Measurements from ENCODE around the gene NRARP.

The NRARP gene, protein sequence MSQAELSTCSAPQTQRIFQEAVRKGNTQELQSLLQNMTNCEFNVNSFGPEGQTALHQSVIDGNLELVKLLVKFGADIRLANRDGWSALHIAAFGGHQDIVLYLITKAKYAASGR

DNA sequence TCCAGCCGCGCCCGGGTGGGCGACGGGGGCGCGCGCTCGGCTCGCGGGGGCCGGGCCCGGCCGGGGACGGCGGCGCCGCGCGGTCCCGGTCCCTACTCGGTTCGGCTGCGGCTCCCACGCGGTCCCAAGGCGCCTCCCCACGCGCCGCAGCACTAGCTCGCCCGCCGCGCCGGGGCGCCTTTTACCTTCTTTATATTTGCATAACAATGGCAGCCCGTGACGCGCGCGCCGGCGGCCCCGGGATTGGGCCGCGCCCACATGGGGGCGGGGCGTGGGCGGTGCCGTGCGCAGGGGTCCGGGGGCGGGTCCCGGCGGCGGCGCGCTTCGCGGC is at the start of gene NRARP:
NRARP (minus strand) TSS at position 154 of the 331 bp plus-strand sequence. CDS start 343 bp downstream, outside the sequence.
- H3K9ac ChIP-seq (ENCODE audit: low read length), result no peak within 1 kb of the TSS
- TF ChIP-seq, protein P1, sequence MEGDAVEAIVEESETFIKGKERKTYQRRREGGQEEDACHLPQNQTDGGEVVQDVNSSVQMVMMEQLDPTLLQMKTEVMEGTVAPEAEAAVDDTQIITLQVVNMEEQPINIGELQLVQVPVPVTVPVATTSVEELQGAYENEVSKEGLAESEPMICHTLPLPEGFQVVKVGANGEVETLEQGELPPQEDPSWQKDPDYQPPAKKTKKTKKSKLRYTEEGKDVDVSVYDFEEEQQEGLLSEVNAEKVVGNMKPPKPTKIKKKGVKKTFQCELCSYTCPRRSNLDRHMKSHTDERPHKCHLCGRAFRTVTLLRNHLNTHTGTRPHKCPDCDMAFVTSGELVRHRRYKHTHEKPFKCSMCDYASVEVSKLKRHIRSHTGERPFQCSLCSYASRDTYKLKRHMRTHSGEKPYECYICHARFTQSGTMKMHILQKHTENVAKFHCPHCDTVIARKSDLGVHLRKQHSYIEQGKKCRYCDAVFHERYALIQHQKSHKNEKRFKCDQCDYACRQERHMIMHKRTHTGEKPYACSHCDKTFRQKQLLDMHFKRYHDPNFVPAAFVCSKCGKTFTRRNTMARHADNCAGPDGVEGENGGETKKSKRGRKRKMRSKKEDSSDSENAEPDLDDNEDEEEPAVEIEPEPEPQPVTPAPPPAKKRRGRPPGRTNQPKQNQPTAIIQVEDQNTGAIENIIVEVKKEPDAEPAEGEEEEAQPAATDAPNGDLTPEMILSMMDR (IDR thresholded peaks at IDR 0.05; ENCODE audit: low read depth, low read length), result no peak
- TF ChIP-seq EZH2phosphoT487 (IDR thresholded peaks at IDR 0.05; ENCODE audit: low read depth), result no peak
- no peak within 1 kb of the TSS for H3K27ac ChIP-seq (ENCODE audit: low read length)
- H3K9me3 ChIP-seq (ENCODE audit: insufficient read depth, low read length), result no peaks in the 10 kb centered on the region
- H3K4me3 ChIP-seq (ENCODE audit: low read length), result no peak within 1 kb of the TSS
- no peaks in the 10 kb centered on the region for H4K20me1 ChIP-seq (ENCODE audit: insufficient read depth, low read length)
- H3K27me3 ChIP-seq (ENCODE audit: low read depth, low read length), result no peaks in the 10 kb centered on the region
- H3K4me1 ChIP-seq (ENCODE audit: low read length), result peaks cover 30% of the 10 kb centered on the region
- H2AFZ ChIP-seq (ENCODE audit: low read depth, low read length), result no peak within 1 kb of the TSS
- no peaks in the 10 kb centered on the region for H3K36me3 ChIP-seq (replicated peaks; ENCODE audit: low read depth, low read length)
- H3K4me2 ChIP-seq (ENCODE audit: low read length), result no peak within 1 kb of the TSS
- H3K79me2 ChIP-seq (ENCODE audit: low read length), result no peaks in the 10 kb centered on the region

DNA sequence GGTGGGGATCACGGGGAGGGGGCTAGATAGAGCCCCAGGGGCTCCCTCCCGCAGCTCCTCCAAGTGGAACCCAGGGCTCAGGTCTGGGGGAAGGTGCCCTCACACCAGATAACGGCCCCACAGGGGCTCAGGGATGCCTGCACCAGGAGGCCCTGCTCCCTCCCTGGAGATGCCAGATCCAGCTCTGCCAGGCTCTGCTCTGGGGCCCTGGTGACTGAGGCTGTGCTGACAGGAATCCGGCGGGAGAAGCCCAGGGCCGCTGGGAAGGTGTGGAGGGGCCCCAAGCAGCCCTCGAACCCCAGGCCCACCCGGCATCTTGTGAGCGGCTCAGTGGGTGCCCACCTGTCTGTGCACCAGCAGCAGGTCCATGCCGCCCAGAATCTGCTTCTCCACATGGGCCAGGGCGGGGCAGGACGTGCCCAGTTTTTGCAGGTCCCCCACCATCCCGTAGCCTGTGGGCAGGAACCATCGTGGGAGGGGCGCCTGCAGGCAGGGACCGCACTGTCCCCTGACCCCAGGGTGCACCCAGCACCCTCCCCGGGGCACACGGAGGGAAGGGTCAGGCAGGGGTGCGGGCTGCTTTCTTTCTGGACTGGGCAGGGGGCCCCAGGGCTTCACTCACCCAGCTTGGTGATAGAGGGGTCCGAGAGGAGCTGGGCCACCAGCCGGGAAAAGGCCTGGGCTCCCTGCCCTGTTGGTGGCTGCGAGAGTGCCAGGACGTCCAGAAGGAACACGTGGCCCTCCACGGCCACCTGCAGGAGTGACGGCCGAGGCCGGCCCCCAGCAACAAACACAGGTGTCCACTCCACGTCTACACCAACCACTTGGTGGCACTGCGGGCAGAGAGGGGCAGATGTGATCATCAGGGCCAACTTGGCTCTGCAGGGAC is 48.9 kb upstream of the NRARP start:
- H3K4me1 ChIP-seq (ENCODE audit: low read length), result no peaks in the 10 kb centered on the region
- H3K4me2 ChIP-seq (ENCODE audit: low read length), result no peak overlapping the region
- H3K9me3 ChIP-seq (ENCODE audit: insufficient read depth, low read length), result peaks cover 6% of the 10 kb centered on the region; the same call in 1 of the 2 replicates
- H4K20me1 ChIP-seq (ENCODE audit: insufficient read depth, low read length), result no peaks in the 10 kb centered on the region
- H3K9ac ChIP-seq (ENCODE audit: low read length), result no peak overlapping the region
- no peaks in the 10 kb centered on the region for H3K27me3 ChIP-seq (ENCODE audit: low read depth, low read length)
- no peak overlapping the region for H2AFZ ChIP-seq (ENCODE audit: low read depth, low read length)
- no peaks in the 10 kb centered on the region for H3K79me2 ChIP-seq (ENCODE audit: low read length)
- H3K27ac ChIP-seq (ENCODE audit: low read length), result no peak overlapping the region
- no peak overlapping the region for H3K4me3 ChIP-seq (ENCODE audit: low read length)
- TF ChIP-seq, protein P1 (IDR thresholded peaks at IDR 0.05; ENCODE audit: low read depth, low read length), result no peak
- no peaks in the 10 kb centered on the region for H3K36me3 ChIP-seq (replicated peaks; ENCODE audit: low read depth, low read length)

DNA sequence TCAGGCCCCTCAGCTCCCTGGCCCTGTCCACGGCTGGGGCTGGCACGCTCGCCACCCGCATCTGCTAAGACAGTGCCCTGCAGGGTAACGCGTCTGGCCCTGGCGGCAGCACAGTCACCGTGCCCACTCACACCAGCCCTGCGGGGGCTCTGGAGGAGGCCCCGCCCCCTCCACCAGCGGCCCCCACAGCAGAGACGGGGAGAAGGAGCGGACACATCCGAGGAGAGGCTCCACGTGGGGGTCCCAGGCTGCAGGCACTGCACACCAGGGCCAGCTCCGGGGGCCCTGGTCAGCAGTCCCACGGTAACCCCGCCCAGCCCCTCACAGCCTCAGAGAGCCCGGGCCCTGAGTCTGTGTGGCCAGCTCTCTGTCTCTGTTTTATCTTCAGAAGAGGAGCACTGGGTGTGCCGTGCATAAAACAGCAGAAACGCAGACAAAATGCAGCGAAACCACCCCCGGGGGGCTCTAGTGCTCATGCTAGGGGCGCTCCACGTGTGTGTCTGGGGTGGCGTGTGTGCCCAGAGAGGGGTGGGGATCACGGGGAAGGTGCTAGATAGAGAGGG is 47.5 kb upstream of the NRARP start:
- Histone ChIP-seq H3K4me2 (ENCODE audit: low read length) (no peak overlapping the region), H3K36me3 (replicated peaks; ENCODE audit: low read depth, low read length) (no peaks in the 10 kb centered on the region), H3K9ac (ENCODE audit: low read length) (no peak overlapping the region), H3K79me2 (ENCODE audit: low read length) (no peaks in the 10 kb centered on the region), H3K4me3 (ENCODE audit: low read length) (no peak overlapping the region), H3K27ac (ENCODE audit: low read length) (no peak overlapping the region), H3K27me3 (ENCODE audit: low read depth, low read length) (no peaks in the 10 kb centered on the region), H3K4me1 (ENCODE audit: low read length) (no peaks in the 10 kb centered on the region), H4K20me1 (ENCODE audit: insufficient read depth, low read length) (no peaks in the 10 kb centered on the region), H3K9me3 (ENCODE audit: insufficient read depth, low read length) (no peaks in the 10 kb centered on the region), H2AFZ (ENCODE audit: low read depth, low read length) (no peak overlapping the region)
- TF ChIP-seq EZH2phosphoT487 (IDR thresholded peaks at IDR 0.05; ENCODE audit: low read depth), result no peak
- TF ChIP-seq, protein P1 (IDR thresholded peaks at IDR 0.05; ENCODE audit: low read depth, low read length), result no peak

DNA sequence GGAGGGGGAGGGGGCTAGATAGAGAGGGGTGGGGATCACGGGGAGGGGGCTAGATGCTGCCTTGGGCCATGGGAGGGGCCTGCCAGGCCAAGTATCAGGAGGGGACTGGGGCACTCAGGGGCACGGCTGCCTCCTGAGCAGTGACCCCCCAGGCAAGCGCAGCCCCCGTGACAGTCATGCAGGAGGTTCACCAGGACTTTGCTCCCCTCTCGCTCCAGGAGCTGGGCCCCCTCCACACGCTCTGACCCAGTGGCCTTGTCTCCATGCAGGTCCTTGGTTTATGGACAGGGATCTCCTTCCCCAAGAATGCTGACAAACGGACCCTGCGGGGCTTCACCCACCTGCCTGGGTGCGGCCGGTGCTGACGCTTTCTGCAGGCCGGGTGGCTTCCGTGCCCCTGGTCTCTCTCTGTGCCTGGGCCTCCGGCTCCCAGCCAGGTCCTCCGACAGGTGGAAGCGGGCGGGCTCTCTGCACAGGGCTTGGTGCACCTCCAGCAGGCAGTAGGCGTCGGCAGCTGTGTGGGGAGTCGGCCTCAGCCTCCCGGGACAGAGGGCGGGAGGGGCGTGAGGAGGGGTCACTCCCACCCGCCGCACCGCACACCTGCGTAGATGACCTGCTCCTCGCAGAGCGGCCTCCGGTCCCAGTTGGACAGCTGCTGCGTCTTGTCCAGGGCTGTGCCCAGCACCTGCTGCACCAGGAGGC is 46.8 kb upstream of the NRARP start:
- Histone ChIP-seq H3K9me3 (ENCODE audit: insufficient read depth, low read length) (no peaks in the 10 kb centered on the region), H3K9ac (ENCODE audit: low read length) (no peak overlapping the region), H3K27me3 (ENCODE audit: low read depth, low read length) (no peaks in the 10 kb centered on the region), H3K27ac (ENCODE audit: low read length) (no peak overlapping the region), H2AFZ (ENCODE audit: low read depth, low read length) (no peak overlapping the region), H3K4me3 (ENCODE audit: low read length) (no peak overlapping the region), H4K20me1 (ENCODE audit: insufficient read depth, low read length) (no peaks in the 10 kb centered on the region), H3K4me1 (ENCODE audit: low read length) (no peaks in the 10 kb centered on the region), H3K79me2 (ENCODE audit: low read length) (no peaks in the 10 kb centered on the region), H3K4me2 (ENCODE audit: low read length) (no peak overlapping the region), H3K36me3 (replicated peaks; ENCODE audit: low read depth, low read length) (no peaks in the 10 kb centered on the region)
- TF ChIP-seq, protein P1 (IDR thresholded peaks at IDR 0.05; ENCODE audit: low read depth, low read length), result no peak
- no peak for TF ChIP-seq EZH2phosphoT487 (IDR thresholded peaks at IDR 0.05; ENCODE audit: low read depth)
